K562 (cell line): ENCODE measurements around the gene ZSWIM3. TPM values are rescaled to one million over a fixed set of nuclear protein-coding genes. Genes with fewer than 3 reads are reported as not detected.

Source experiments
- ATAC-seq: fragments of 200-7000 bp; cut with Tn5 transposase; 3 replicates; pipeline ENCODE4 v1.9.1; 2020; ENCODE audit warnings: moderate library complexity
- BruUV-seq: library from RNA; stranded (reverse); fragments of 400-500 nt; replicated peaks from 2 replicates; lab custom pipeline; 2021; lab: Mats Ljungman, UMichigan
- CTCF ChIA-PET: fragments of 300-600 bp; formaldehyde crosslinking; extraction: SDS; loops from one replicate; lab custom pipeline; 2021; ENCODE audit warnings: low intra/inter-chr PET ratio; lab: Yijun Ruan, JAX
- POLR2A ChIA-PET: fragments of 300-600, 350-650 bp; sonication (Branson Sonifier 250); formaldehyde crosslinking; extraction: SDS; loops from one replicate; lab custom pipeline; 2021; ENCODE audit warnings: antibody characterized with exemption, inconsistent platforms; lab: Yijun Ruan, JAX
- DNase-seq, 4 experiments: peaks; one replicate each; pipeline versions ENCODE4 v3.0.0 to v3.0.0-alpha.2; 2011 to 2018; ENCODE audit warnings: low spot score in 3 of 4, mixed read lengths in 3 of 4; ENCODE audit errors: extremely low read depth in 1 of 4
- FAIRE-seq: peaks from 2 replicates; lab custom pipeline; 2011; peaks lifted over from hg19 to GRCh38; lab: Jason Lieb, UNC
- H2AFZ ChIP-seq: 2 replicates; pipeline ENCODE4 v1.6.0; 2011; ENCODE audit warnings: low read depth, low read length, control low read depth, inconsistent platforms
- H3K27ac ChIP-seq: fragments of 200-600 bp; 3 replicates; pipeline ENCODE4 v1.8.0; 2011; ENCODE audit warnings: low read depth, mild to moderate bottlenecking, control low read depth, inconsistent platforms, low read length, moderate library complexity, mixed read lengths; ENCODE audit errors: extremely low read depth
- H3K27me3 ChIP-seq, 2 experiments: fragments of 300-600 bp in 1 of 2; 2 replicates in 1 of 2; 3 replicates in 1 of 2; pipeline versions ENCODE4 v1.6.0 to v1.8.0; 2011; ENCODE audit warnings: inconsistent platforms in 2 of 2, low read length in 2 of 2, mild to moderate bottlenecking in 1 of 2, mixed read lengths in 1 of 2, moderate library complexity in 1 of 2; ENCODE audit not compliant: control insufficient read depth in 2 of 2, insufficient read depth in 2 of 2
- H3K36me3 ChIP-seq: fragments of 300-600 bp; 3 replicates; pipeline ENCODE4 v1.8.0; 2011; ENCODE audit warnings: mild to moderate bottlenecking, low read length, inconsistent platforms; ENCODE audit not compliant: control insufficient read depth, insufficient read depth
- H3K4me1 ChIP-seq, 2 experiments: fragments of 200-600 bp in 1 of 2; replicated peaks in 1 of 2; 2 replicates in 1 of 2; 3 replicates in 1 of 2; pipeline versions ENCODE4 v1.5.1 to v1.8.0; 2011; ENCODE audit warnings: inconsistent platforms in 2 of 2, low read length in 2 of 2, mild to moderate bottlenecking in 1 of 2, mixed read lengths in 1 of 2, moderate library complexity in 1 of 2; ENCODE audit not compliant: control insufficient read depth in 2 of 2, insufficient read depth in 2 of 2
- H3K4me2 ChIP-seq: 2 replicates; pipeline ENCODE4 v1.6.1; 2011; ENCODE audit warnings: low read length, control low read depth, inconsistent platforms, mixed read lengths; ENCODE audit not compliant: insufficient read depth
- H3K4me3 ChIP-seq: fragments of 200-600 bp; sonication (generic), shearing (Covaris generic); 2 replicates; pipeline ENCODE4 v1.5.1; 2016; ENCODE audit warnings: control low read depth, inconsistent platforms
- H3K79me2 ChIP-seq: fragments of 200-600 bp; 3 replicates; pipeline ENCODE4 v1.8.0; 2011; ENCODE audit warnings: low read length, inconsistent platforms; ENCODE audit not compliant: control insufficient read depth, insufficient read depth
- H3K9ac ChIP-seq, 2 experiments: 2 replicates each; pipeline versions ENCODE4 v1.6.0 to v1.6.1; 2011; ENCODE audit warnings: low read depth in 2 of 2, low read length in 2 of 2, control low read depth in 1 of 2, inconsistent platforms in 1 of 2, mild to moderate bottlenecking in 1 of 2, mixed read lengths in 1 of 2; ENCODE audit not compliant: insufficient read depth in 1 of 2
- H3K9me1 ChIP-seq: one replicate; pipeline ENCODE4 v1.6.0; 2011; ENCODE audit warnings: inconsistent platforms, mild to moderate bottlenecking, low read length, moderate library complexity; ENCODE audit not compliant: control insufficient read depth, insufficient read depth
- H3K9me3 ChIP-seq: replicated peaks from 2 replicates; pipeline ENCODE4 v1.5.1; 2011; ENCODE audit warnings: low read depth, low read length, inconsistent platforms; ENCODE audit not compliant: control insufficient read depth, insufficient read depth
- H4K20me1 ChIP-seq: replicated peaks from 2 replicates; pipeline ENCODE4 v1.6.1; 2011; ENCODE audit warnings: low read length, inconsistent platforms, mixed read lengths; ENCODE audit not compliant: control insufficient read depth, insufficient read depth
- RAD51 ChIP-seq: fragments of 450-650 bp; IDR thresholded peaks from 2 replicates; pipeline ENCODE4 v1.7.1; 2016; ENCODE audit warnings: low read depth, mild to moderate bottlenecking, borderline replicate concordance
- ZNF431 ChIP-seq: sonication (generic); formaldehyde crosslinking; IDR thresholded peaks from 2 replicates; pipeline ENCODE4 v1.8.0; 2022; ENCODE audit warnings: mild to moderate bottlenecking, missing genetic modification reagents
- ZNF561 ChIP-seq: fragments of 450-650 bp; formaldehyde crosslinking; conservative IDR thresholded peaks from 2 replicates; pipeline ENCODE4 v1.4.0; 2020; ENCODE audit warnings: mild to moderate bottlenecking, moderate library complexity
- ZNF696 ChIP-seq: fragments of 250-450 bp; sonication (Bioruptor Pico); conservative IDR thresholded peaks from 2 replicates; pipeline ENCODE4 v1.4.0; 2020; ENCODE audit warnings: mild to moderate bottlenecking, moderate library complexity
- WGBS: fragments of 100-300 bp; shearing (Covaris generic); methylation state at CpG from one replicate; pipeline ENCODE4 v1.1.6; 2016; ENCODE audit warnings: low coverage, mixed read lengths; ENCODE audit not compliant: insufficient coverage; ENCODE audit errors: missing lambda C conversion rate; 5-methylcytosine and 5-hydroxymethylcytosine counted together
- in situ Hi-C: fragments of 300-500 bp; cut with MboI; formaldehyde crosslinking; loops from 4 replicates; pipeline ENCODE4 v1.15.0; 2018; ENCODE audit warnings: inconsistent platforms, mixed read lengths
- intact Hi-C: fragments of 100-400 bp; cut with micrococcal nuclease; formaldehyde crosslinking; loops from 2 replicates; pipeline ENCODE4 v1.14.2; 2022
- polyA plus RNA-seq, 8 experiments: library from polyadenylated mRNA; depleted of rRNA in 4 of 8; stranded (reverse) in 5 of 8; unstranded in 3 of 8; fragments of >200 nt; fragmentation: Nextera tagmentation in 2 of 8; fragmentation: Illumina TruSeq in 1 of 8; extraction: Ambion mirVana in 2 of 8; extraction: Trizol in 1 of 8; gene quantifications; 2 replicates each; pipeline versions ENCODE4 v1.2.1 to v1.2.3, GENCODE V29; 2011 to 2014; ENCODE audit warnings: inconsistent platforms in 1 of 8, missing spikeins in 1 of 8
- total RNA-seq, 7 experiments: library from RNA; depleted of rRNA in 6 of 7; stranded (reverse); fragments of >200 nt in 6 of 7; fragmentation: Illumina TruSeq in 2 of 7; extraction: Trizol in 2 of 7; gene quantifications; 2 replicates each; pipeline versions ENCODE4 v1.2.1 to v1.2.3, GENCODE V29; 2011 to 2021; ENCODE audit warnings: low replicate concordance in 1 of 7
- TF ChIP-seq, protein P1 (sequence below): sonication (generic); formaldehyde crosslinking; IDR thresholded peaks from 2 replicates; pipeline ENCODE4 v1.8.1; 2023; ENCODE audit warnings: mild to moderate bottlenecking, missing genetic modification reagents, moderate library complexity
- TF ChIP-seq, protein P2 (sequence below), 2 experiments: fragments of 200-800 bp in 1 of 2; sonication (Bioruptor generic) in 1 of 2; sonication (generic) in 1 of 2; formaldehyde crosslinking in 1 of 2; IDR thresholded peaks in 1 of 2; conservative IDR thresholded peaks in 1 of 2; 2 replicates each; pipeline versions ENCODE4 v1.5.0 to v1.6.1; 2016 to 2020; ENCODE audit warnings: missing compliant biosample characterization in 1 of 2, missing genetic modification characterization in 1 of 2, missing genetic modification reagents in 1 of 2
- TF ChIP-seq, protein P3 (sequence below), 2 experiments: fragments of 450-650 bp in 1 of 2; sonication (generic) in 1 of 2; formaldehyde crosslinking in 1 of 2; IDR thresholded peaks; 2 replicates each; pipeline versions ENCODE4 v1.7.1 to v1.9.0; 2016 to 2022; ENCODE audit warnings: inconsistent platforms in 1 of 2, mild to moderate bottlenecking in 1 of 2, missing genetic modification reagents in 1 of 2

The ZSWIM3 gene
- total and polyA plus RNA-seq, 9 of the 15 experiments (the other 6 are each of a cell fraction or from before 2014, with no cell fraction given) = 1.7 to 4.3 (median 2.9) TPM

DNA sequence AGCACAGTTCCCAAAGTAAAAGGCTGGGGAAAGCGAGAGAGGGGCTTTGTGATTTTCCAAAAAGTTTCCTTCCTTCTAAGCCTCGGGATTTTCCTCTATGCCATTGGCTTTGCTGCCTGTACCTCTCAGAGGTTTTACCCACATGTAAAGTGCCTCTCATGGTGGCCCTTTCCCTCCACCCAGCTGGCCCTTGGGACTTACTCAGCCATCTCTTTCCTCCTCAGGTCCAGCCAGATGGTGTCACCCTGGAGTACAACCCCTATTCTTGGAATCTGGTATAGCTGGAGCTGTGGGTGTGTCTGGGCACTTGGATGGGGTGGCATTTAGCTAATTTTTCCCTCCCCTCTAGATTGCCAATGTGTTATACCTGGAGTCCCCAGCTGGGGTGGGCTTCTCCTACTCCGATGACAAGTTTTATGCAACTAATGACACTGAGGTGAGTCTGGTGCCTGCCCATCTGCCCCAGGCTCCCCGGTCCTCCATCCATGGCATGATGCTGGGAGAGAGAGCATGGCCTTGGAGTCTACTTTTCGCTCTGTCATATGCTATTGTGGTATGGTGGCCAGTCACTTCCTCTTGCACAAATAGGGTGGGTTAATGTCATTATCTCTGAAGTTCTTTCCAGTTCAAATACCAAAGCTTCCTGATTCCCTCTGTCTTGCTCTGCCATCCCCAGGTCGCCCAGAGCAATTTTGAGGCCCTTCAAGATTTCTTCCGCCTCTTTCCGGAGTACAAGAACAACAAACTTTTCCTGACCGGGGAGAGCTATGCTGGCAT is 34.8 kb downstream of the ZSWIM3 start:
- POLR2A ChIA-PET = interaction anchor here (0.6 to 3.3 kb wide), 7 partner anchors 10 to 43 kb away, joined by 3 to 13 read pairs (median 6); partner anchors contain the start of genes ACOT8, PCIF1 and ZSWIM1
- peak overlapping the region; percentile 74 to 94; a peak in 3 of 4 replicates for H3K9ac ChIP-seq
- H3K4me3 ChIP-seq = peak overlapping the region; percentile 69
- 65% methylated on average over 9 of the region's 9 CpGs for WGBS
- in situ Hi-C loops = no loop called here
- BruUV-seq = TSS peak; percentile 45
- peaks cover 11 to 32% of the 10 kb centered on the region in 2 experiments for H3K4me1 ChIP-seq
- peaks cover 7% of the 10 kb centered on the region; the same call in 1 of the 3 replicates for H3K79me2 ChIP-seq
- ATAC-seq = peak; percentile 44
- H3K9me3 ChIP-seq = no peaks in the 10 kb centered on the region
- peaks cover 36% of the 10 kb centered on the region; the same call in 2 of the 3 replicates for H3K36me3 ChIP-seq
- peak; percentile 47 to 58 (median 53) for DNase-seq
- H3K27me3 ChIP-seq = no peaks in the 10 kb centered on the region
- no peak overlapping the region for H3K27ac ChIP-seq
- CTCF ChIA-PET = interaction anchor here (0.6 to 2.7 kb wide), 5 partner anchors 71 to 573 kb away, joined by 3 to 9 read pairs (median 3); no protein-coding TSS in a partner anchor
- intact Hi-C loops = loop anchor here (5.0 kb wide), 1 partner anchor 70 kb away; no protein-coding TSS in a partner anchor
- no peak overlapping the region for H2AFZ ChIP-seq
- H3K9me1 ChIP-seq = no peaks in the 10 kb centered on the region
- FAIRE-seq = peak; percentile 73
- H3K4me2 ChIP-seq = peak overlapping the region; percentile 81
- H4K20me1 ChIP-seq = no peaks in the 10 kb centered on the region
- TF ChIP-seq ZNF561 (CRISPR knock-in tag) (no peak), ZNF431 (CRISPR knock-in tag) (no peak), RAD51 (no peak), ZNF696 (CRISPR knock-in tag) (no peak)
- TF ChIP-seq, protein P1, sequence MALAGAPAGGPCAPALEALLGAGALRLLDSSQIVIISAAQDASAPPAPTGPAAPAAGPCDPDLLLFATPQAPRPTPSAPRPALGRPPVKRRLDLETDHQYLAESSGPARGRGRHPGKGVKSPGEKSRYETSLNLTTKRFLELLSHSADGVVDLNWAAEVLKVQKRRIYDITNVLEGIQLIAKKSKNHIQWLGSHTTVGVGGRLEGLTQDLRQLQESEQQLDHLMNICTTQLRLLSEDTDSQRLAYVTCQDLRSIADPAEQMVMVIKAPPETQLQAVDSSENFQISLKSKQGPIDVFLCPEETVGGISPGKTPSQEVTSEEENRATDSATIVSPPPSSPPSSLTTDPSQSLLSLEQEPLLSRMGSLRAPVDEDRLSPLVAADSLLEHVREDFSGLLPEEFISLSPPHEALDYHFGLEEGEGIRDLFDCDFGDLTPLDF (CRISPR knock-in tag) = no peak
- TF ChIP-seq, protein P2, sequence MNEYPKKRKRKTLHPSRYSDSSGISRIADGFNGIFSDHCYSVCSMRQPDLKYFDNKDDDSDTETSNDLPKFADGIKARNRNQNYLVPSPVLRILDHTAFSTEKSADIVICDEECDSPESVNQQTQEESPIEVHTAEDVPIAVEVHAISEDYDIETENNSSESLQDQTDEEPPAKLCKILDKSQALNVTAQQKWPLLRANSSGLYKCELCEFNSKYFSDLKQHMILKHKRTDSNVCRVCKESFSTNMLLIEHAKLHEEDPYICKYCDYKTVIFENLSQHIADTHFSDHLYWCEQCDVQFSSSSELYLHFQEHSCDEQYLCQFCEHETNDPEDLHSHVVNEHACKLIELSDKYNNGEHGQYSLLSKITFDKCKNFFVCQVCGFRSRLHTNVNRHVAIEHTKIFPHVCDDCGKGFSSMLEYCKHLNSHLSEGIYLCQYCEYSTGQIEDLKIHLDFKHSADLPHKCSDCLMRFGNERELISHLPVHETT (CRISPR knock-in tag; conservative IDR thresholded peaks at IDR 0.05 in 1 of 2, IDR thresholded peaks at IDR 0.05 in 1 of 2) = no peak
- TF ChIP-seq, protein P3, sequence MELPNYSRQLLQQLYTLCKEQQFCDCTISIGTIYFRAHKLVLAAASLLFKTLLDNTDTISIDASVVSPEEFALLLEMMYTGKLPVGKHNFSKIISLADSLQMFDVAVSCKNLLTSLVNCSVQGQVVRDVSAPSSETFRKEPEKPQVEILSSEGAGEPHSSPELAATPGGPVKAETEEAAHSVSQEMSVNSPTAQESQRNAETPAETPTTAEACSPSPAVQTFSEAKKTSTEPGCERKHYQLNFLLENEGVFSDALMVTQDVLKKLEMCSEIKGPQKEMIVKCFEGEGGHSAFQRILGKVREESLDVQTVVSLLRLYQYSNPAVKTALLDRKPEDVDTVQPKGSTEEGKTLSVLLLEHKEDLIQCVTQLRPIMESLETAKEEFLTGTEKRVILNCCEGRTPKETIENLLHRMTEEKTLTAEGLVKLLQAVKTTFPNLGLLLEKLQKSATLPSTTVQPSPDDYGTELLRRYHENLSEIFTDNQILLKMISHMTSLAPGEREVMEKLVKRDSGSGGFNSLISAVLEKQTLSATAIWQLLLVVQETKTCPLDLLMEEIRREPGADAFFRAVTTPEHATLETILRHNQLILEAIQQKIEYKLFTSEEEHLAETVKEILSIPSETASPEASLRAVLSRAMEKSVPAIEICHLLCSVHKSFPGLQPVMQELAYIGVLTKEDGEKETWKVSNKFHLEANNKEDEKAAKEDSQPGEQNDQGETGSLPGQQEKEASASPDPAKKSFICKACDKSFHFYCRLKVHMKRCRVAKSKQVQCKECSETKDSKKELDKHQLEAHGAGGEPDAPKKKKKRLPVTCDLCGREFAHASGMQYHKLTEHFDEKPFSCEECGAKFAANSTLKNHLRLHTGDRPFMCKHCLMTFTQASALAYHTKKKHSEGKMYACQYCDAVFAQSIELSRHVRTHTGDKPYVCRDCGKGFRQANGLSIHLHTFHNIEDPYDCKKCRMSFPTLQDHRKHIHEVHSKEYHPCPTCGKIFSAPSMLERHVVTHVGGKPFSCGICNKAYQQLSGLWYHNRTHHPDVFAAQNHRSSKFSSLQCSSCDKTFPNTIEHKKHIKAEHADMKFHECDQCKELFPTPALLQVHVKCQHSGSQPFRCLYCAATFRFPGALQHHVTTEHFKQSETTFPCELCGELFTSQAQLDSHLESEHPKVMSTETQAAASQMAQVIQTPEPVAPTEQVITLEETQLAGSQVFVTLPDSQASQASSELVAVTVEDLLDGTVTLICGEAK (IDR thresholded peaks at IDR 0.05) = no peak
- TF ChIP-seq, protein P3 (CRISPR knock-in tag; IDR thresholded peaks at IDR 0.05) = no peak
